PC-3 (cell line): ENCODE measurements around the gene DPF3. TPM values are rescaled to one million over a fixed set of nuclear protein-coding genes. Genes with fewer than 3 reads are reported as not detected.

Experiments used
- ATAC-seq: fragments of 200-7000 bp; cut with Tn5 transposase; 2 replicates; pipeline ENCODE4 v1.9.1; 2020; ENCODE audit warnings: mild to moderate bottlenecking, moderate library complexity
- BruUV-seq: library from RNA; stranded (reverse); fragments of 400-500 nt; replicated peaks from 2 replicates; lab custom pipeline; 2021; lab: Mats Ljungman, UMichigan
- CTCF ChIA-PET: fragments of 300-600 bp; sonication (Branson Sonifier 250); formaldehyde crosslinking; loops from one replicate; lab custom pipeline; 2022; ENCODE audit warnings: antibody characterized with exemption; lab: Charles Lee
- POLR2A ChIA-PET: fragments of 300-600 bp; sonication (Branson Sonifier 250); formaldehyde crosslinking; loops from one replicate; lab custom pipeline; 2022; ENCODE audit warnings: antibody characterized with exemption; ENCODE audit not compliant: unreplicated experiment; lab: Charles Lee
- DNase-seq: peaks from one replicate; pipeline ENCODE4 v3.0.0-alpha.2; 2015
- H2AFZ ChIP-seq: fragments of 300-600 bp; sonication (generic); 2 replicates; pipeline ENCODE4 v1.6.0; 2016; ENCODE audit warnings: antibody characterized with exemption, low read length
- H3F3A ChIP-seq: fragments of 300-600 bp; sonication (generic); one replicate; pipeline ENCODE4 v1.6.0; 2017; ENCODE audit warnings: antibody characterized with exemption, low read length, control low read depth, mild to moderate bottlenecking; ENCODE audit not compliant: unreplicated experiment
- H3K27ac ChIP-seq: fragments of 300-600 bp; sonication (generic); 2 replicates; pipeline ENCODE4 v1.5.1; 2016; ENCODE audit warnings: mild to moderate bottlenecking, low read length
- H3K27me3 ChIP-seq: fragments of 300-600 bp; sonication (generic); 2 replicates; pipeline ENCODE4 v1.6.1; 2016; ENCODE audit warnings: low read length, mixed read lengths
- H3K36me3 ChIP-seq: fragments of 300-600 bp; sonication (generic); 2 replicates; pipeline ENCODE4 v1.6.1; 2016; ENCODE audit warnings: low read depth, mixed run types, low read length, mixed read lengths
- H3K4me1 ChIP-seq: fragments of 300-600 bp; sonication (generic); 2 replicates; pipeline ENCODE4 v1.5.1; 2016; ENCODE audit warnings: low read length; ENCODE audit not compliant: insufficient read depth
- H3K4me2 ChIP-seq: fragments of 300-600 bp; sonication (generic); 2 replicates; pipeline ENCODE4 v1.6.0; 2016; ENCODE audit warnings: low read length
- H3K4me3 ChIP-seq: fragments of 300-600 bp; sonication (generic); 2 replicates; pipeline ENCODE4 v1.5.1; 2016; ENCODE audit warnings: mild to moderate bottlenecking, low read length, mixed read lengths
- H3K79me2 ChIP-seq: fragments of 300-600 bp; sonication (generic); 2 replicates; pipeline ENCODE4 v1.6.1; 2017; ENCODE audit warnings: low read length, mixed read lengths
- H3K9ac ChIP-seq: fragments of 300-600 bp; sonication (generic); 2 replicates; pipeline ENCODE4 v1.6.0; 2016; ENCODE audit warnings: mild to moderate bottlenecking, low read length
- H3K9me2 ChIP-seq: fragments of 300-600 bp; sonication (generic); replicated peaks from 2 replicates; pipeline ENCODE4 v1.6.1; 2016; ENCODE audit warnings: mixed run types, low read length, mixed read lengths
- H3K9me3 ChIP-seq: fragments of 300-600 bp; sonication (generic); 2 replicates; pipeline ENCODE4 v1.6.1; 2016; ENCODE audit warnings: low read length, mixed read lengths
- H4K20me1 ChIP-seq: fragments of 300-600 bp; sonication (generic); 2 replicates; pipeline ENCODE4 v1.6.1; 2016; ENCODE audit warnings: low read length, mixed read lengths
- EZH2 ChIP-seq: fragments of 300-600 bp; sonication (generic); IDR thresholded peaks from one replicate; pipeline ENCODE4 v1.6.1; 2017; ENCODE audit warnings: antibody characterized with exemption, mild to moderate bottlenecking, low read length; ENCODE audit not compliant: unreplicated experiment
- EZH2phosphoT487 ChIP-seq: fragments of 300-600 bp; sonication (generic); IDR thresholded peaks from 2 replicates; pipeline ENCODE4 v1.6.1; 2018; ENCODE audit warnings: mild to moderate bottlenecking, antibody characterized with exemption, low read length, borderline replicate concordance
- intact Hi-C: fragments of 100-400 bp; cut with micrococcal nuclease; formaldehyde crosslinking; loops from 2 replicates; pipeline ENCODE4 v1.9.0; 2023
- total RNA-seq: library from RNA; depleted of rRNA; stranded (reverse); fragments of >200 nt; gene quantifications from 2 replicates; pipeline ENCODE4 v1.2.3, GENCODE V29; 2014
- TF ChIP-seq, protein P1 (sequence below): fragments of 300-600 bp; sonication (generic); conservative IDR thresholded peaks from 2 replicates; pipeline ENCODE4 v1.5.1; 2017; ENCODE audit warnings: antibody characterized with exemption, low read depth, mild to moderate bottlenecking, low read length

DPF3 gene
- total RNA-seq, 1 experiment from 2014 or later, result 16.6 TPM

DNA sequence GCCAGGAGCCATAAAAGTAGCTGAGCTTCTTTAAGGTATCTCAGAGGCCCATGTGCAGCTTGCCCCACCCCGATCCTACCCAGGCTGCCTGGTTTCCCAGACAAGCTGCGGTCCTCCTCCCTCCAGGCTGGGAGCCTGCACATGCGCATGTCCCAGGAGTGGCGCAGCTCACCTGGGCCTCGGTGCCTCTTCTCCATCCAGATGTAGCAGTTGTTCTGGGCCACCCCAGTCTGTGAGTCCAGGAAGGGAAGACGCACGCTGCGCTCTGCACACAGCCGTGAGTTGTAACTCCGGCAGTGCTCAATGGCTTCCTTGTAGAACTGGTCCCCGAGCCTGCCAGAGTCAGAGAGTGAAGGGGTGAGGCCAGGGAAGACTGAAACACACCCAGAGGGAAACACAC, 122.3 kb downstream of the DPF3 start:
- intact Hi-C loops, result no loop called here
- H3K9me2 ChIP-seq, result no peaks in the 10 kb centered on the region
- H3F3A ChIP-seq, result no peaks in the 10 kb centered on the region
- H3K4me3 ChIP-seq, result no peak overlapping the region
- no peaks in the 10 kb centered on the region for H3K4me1 ChIP-seq
- no peak overlapping the region for H3K9ac ChIP-seq
- H3K27me3 ChIP-seq, result no peaks in the 10 kb centered on the region
- H4K20me1 ChIP-seq, result peaks cover 6% of the 10 kb centered on the region; the same call in 1 of the 2 replicates
- no peaks in the 10 kb centered on the region for H3K79me2 ChIP-seq
- ATAC-seq, result no peak
- H3K27ac ChIP-seq, result no peak overlapping the region
- H3K9me3 ChIP-seq, result peaks cover 8% of the 10 kb centered on the region; the same call in 1 of the 2 replicates
- ChIA-PET POLR2A (interaction anchor here (0.6 kb wide), 1 partner anchor 25 kb away, joined by 3 read pairs; no protein-coding TSS in a partner anchor), CTCF (no interaction called here)
- no peak for TF ChIP-seq EZH2
- no peak for TF ChIP-seq EZH2phosphoT487
- TF ChIP-seq, protein P1, sequence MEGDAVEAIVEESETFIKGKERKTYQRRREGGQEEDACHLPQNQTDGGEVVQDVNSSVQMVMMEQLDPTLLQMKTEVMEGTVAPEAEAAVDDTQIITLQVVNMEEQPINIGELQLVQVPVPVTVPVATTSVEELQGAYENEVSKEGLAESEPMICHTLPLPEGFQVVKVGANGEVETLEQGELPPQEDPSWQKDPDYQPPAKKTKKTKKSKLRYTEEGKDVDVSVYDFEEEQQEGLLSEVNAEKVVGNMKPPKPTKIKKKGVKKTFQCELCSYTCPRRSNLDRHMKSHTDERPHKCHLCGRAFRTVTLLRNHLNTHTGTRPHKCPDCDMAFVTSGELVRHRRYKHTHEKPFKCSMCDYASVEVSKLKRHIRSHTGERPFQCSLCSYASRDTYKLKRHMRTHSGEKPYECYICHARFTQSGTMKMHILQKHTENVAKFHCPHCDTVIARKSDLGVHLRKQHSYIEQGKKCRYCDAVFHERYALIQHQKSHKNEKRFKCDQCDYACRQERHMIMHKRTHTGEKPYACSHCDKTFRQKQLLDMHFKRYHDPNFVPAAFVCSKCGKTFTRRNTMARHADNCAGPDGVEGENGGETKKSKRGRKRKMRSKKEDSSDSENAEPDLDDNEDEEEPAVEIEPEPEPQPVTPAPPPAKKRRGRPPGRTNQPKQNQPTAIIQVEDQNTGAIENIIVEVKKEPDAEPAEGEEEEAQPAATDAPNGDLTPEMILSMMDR, result no peak
- no peak overlapping the region for H2AFZ ChIP-seq
- peaks cover 21% of the 10 kb centered on the region for H3K36me3 ChIP-seq
- DNase-seq, result no peak
- no TSS peak for BruUV-seq
- H3K4me2 ChIP-seq, result no peak overlapping the region

DNA sequence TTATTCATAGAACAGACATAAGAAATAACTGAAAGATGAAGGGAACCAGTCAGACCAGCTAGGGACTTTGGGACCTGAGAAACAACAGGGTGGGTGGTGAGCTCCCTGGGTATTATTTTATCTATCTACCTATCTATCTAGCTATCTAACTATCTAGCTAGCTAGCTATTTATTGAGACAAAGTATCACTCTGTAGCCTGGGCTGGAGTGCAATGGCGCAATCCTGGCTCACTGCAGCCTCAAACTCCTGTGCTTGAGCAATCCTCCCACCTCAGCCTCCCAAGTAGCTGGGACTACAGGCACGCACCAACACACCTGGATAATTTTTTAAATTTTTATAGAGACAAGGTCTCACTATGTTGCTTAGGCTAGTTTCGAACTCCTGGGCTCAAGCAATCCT, 127.6 kb downstream of the DPF3 start:
- Histone ChIP-seq H3K27me3 (no peaks in the 10 kb centered on the region), H3F3A (no peaks in the 10 kb centered on the region), H3K9ac (no peak overlapping the region), H3K9me3 (peaks cover 13% of the 10 kb centered on the region), H3K79me2 (no peaks in the 10 kb centered on the region), H4K20me1 (no peaks in the 10 kb centered on the region), H3K4me3 (no peak overlapping the region), H2AFZ (no peak overlapping the region), H3K9me2 (no peaks in the 10 kb centered on the region), H3K4me2 (no peak overlapping the region), H3K36me3 (peaks cover 22% of the 10 kb centered on the region), H3K27ac (no peak overlapping the region), H3K4me1 (no peaks in the 10 kb centered on the region)
- CTCF ChIA-PET, result no interaction called here
- no TSS peak for BruUV-seq
- ATAC-seq (no peak), DNase-seq (no peak)
- POLR2A ChIA-PET, result no interaction called here
- intact Hi-C loops, result no loop called here
- no peak for TF ChIP-seq EZH2

DNA sequence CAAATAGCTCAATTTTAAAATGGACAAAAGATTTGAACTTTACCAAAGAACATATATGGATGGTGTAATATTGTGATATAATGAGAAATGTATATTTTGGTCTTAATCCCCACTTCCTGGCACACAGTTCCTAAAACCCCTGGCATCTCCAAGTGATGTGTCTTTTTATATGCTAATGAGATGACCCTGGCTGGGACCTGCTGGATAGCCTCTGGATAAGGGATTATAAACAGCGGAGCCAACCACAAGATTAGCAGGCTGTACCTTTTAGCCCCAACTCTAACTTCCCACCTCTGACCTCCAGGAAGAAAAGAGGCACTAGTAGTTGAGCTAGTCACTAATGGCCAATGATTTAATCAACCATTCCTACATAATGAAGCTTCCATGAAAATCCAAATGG, 130.0 kb downstream of the DPF3 start:
- no peak for ATAC-seq
- intact Hi-C loops, result no loop called here
- no peaks in the 10 kb centered on the region for H3K9me2 ChIP-seq
- H3K36me3 ChIP-seq, result peaks cover 44% of the 10 kb centered on the region
- no peak for TF ChIP-seq EZH2
- ChIA-PET CTCF (interaction anchor here (0.6 kb wide), 1 partner anchor 127 kb away, joined by 3 read pairs; no protein-coding TSS in a partner anchor), POLR2A (no interaction called here)
- H2AFZ ChIP-seq, result no peak overlapping the region
- H3K79me2 ChIP-seq, result no peaks in the 10 kb centered on the region
- no peak overlapping the region for H3K4me2 ChIP-seq
- no peak overlapping the region for H3K9ac ChIP-seq
- H4K20me1 ChIP-seq, result no peaks in the 10 kb centered on the region
- H3K27ac ChIP-seq, result no peak overlapping the region
- no peaks in the 10 kb centered on the region for H3K4me1 ChIP-seq
- no peak for DNase-seq
- no TSS peak for BruUV-seq
- no peaks in the 10 kb centered on the region for H3K27me3 ChIP-seq
- H3K4me3 ChIP-seq, result no peak overlapping the region
- peaks cover 30% of the 10 kb centered on the region for H3K9me3 ChIP-seq
- no peaks in the 10 kb centered on the region for H3F3A ChIP-seq

DNA sequence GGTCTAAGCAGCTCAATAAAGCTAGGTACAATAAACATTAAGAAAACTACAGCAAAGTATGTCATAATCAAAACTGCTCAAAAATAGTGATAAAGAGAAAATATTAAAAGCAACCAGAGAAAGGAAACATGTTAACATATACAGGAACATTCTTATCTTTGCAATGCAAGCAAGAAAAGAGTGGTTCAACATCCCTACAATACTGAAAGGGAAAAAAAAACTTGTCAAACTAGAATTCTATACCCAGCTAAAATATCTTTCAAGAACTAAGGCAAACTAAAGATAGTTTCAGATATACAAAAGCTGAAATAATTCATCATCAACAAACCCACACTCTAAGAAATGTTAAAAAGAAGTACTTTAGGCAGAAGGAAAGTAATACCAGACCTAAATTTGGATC, 134.2 kb downstream of the DPF3 start:
- Histone ChIP-seq H3K4me3 (no peak overlapping the region), H2AFZ (no peak overlapping the region), H3F3A (no peaks in the 10 kb centered on the region), H3K9me3 (peaks cover 31% of the 10 kb centered on the region), H3K9ac (no peak overlapping the region), H3K4me1 (no peaks in the 10 kb centered on the region), H3K4me2 (no peak overlapping the region), H3K79me2 (no peaks in the 10 kb centered on the region), H3K36me3 (peaks cover 30% of the 10 kb centered on the region; the same call in 1 of the 2 replicates), H3K9me2 (no peaks in the 10 kb centered on the region), H4K20me1 (no peaks in the 10 kb centered on the region), H3K27me3 (no peaks in the 10 kb centered on the region), H3K27ac (no peak overlapping the region)
- ATAC-seq (no peak), DNase-seq (no peak)
- intact Hi-C loops, result no loop called here
- TF ChIP-seq, protein P1, result no peak
- TF ChIP-seq EZH2 (no peak), EZH2phosphoT487 (no peak)
- CTCF ChIA-PET, result no interaction called here
- BruUV-seq, result no TSS peak
- POLR2A ChIA-PET, result no interaction called here
